Measurements from ENCODE around the gene TAOK1.

Gene TAOK1

GRCh38 chr17:29379084-29379991 is 10.8 kb upstream of the TAOK1 start:
- DNase-seq, result peak; percentile 47

- DNase-seq, result no peak
These were observed 6.5 kb upstream of the TAOK1 start for GRCh38 chr17:29383686-29384085.

GRCh38 chr17:29384901-29385300 is 5.3 kb upstream of the TAOK1 start:
- DNase-seq, result no peak

DNA sequence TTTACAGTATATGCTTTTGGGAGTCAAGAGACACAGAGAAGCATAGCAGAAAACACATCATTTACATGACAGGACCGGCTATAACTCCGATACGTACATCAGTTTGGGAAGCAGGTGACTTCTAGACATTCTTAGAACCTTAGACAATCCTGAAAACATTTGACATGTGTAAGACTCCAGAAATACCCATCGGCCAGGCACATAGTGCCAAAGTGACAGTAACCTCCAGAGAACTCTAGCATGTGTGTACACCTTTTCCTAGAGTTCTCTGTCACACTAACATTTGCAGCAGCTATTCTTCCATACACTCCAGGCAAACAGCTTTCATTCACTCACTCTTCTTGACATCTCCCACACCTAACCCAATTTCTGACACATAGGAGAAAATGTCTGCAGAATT is 3.4 kb upstream of the TAOK1 start:
- DNase-seq, result no peak

GRCh38 chr17:29388937-29389336 is 1.2 kb upstream of the TAOK1 start:
- no peak for DNase-seq

DNA sequence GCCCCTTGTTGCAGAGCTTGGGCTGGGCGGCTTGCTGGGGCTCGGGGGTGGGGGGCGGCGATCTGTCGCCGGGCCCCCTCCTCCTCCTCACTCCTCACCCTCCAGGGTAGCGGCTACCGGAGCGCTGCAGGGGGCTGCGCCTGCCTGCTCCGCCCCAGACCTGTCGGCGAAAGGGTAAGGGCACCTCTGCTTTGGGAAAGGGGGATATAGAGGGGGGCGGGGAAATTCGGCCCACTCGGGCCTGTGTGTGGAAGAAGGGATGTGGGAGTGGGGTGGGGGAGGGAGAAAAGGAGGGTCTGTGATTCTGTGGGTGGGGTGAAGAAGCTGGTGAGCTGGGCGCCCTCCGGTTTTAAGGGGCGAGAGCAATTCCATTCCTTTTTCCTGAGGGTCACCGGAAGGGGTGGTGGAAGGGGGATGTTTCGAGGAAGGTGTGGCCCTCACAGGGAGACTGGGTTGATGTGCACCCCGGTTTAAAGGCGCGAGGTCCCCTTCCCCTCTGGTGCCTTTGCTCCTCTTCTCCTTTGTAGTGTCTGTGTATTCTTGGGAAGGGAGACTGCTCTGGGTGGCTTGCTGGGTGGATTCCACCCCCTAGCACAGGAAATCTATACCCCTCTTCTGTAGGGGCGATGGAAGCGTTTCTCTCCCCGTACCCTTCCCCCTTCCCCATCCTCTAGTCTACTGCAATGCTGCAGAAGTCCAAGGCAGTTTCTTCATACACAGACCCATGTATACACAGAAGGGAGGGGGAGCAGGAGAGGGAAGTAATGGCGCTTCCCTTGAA is 878 bp downstream of the TAOK1 start:
- no peak for DNase-seq

GRCh38 chr17:29393436-29393835 is 3.3 kb downstream of the TAOK1 start:
- DNase-seq, result no peak

- no peak for DNase-seq
These were observed 4.6 kb downstream of the TAOK1 start for GRCh38 chr17:29394761-29395160.

DNA sequence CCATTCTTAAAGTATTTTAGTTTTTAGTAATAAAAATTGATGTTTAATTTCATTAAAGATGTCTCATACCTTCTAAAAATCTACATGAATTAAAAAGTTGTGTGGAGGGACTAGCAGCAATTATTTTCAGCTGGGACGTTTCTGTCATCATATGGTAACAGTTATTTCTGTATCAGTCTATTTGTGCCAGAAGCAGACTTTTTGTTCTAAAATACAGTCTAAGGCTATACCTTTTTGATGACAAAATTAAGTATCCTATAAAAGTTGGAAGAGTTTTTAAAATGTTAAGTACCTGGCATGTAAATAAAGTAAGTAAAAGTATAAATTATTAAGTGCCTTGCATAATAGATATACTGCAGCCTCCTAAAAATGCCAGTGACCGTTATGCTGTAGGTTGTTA is 5.9 kb downstream of the TAOK1 start:
- no peak for DNase-seq

GRCh38 chr17:29399634-29400033 is 9.5 kb downstream of the TAOK1 start:
- no peak for DNase-seq

DNA sequence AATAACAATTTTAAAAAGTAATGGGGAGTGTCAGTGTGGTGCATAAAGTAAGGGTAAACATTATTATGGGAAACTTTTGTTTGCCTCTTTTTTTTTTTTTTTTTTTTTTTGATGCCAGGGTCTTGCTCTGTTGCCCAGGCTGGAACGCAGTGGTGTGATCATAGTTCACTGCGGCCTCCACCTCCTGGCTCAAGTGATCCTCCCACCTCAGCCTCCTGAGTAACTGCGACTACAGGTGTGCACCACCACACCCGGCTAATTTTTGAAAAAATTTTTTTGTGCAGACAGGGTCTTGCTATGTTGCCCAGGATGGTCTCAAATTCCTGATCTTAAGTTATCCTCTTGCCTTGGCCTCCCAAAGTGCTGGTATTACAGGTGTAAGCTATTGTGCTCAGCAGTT is 10.7 kb downstream of the TAOK1 start:
- DNase-seq, result no peak

DNA sequence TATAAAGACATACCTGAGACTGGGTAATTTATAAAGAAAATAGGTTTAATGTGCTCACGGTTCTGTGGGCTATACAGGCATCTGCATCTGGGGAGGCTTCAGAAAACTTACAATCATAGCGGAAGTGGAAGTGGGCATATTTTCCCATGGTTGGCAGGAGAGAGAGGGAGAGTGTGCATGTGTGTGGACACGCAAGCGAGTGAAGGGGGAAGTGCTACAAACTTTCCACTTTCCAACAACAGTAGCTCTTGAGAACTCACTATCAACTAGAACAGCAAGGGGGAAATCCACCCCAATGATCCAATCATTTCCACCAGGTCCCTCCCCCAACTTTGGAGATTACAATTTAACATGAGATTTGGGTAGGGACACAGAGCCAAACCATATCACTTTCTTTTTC is 11.1 kb downstream of the TAOK1 start:
- no peak for DNase-seq

DNA sequence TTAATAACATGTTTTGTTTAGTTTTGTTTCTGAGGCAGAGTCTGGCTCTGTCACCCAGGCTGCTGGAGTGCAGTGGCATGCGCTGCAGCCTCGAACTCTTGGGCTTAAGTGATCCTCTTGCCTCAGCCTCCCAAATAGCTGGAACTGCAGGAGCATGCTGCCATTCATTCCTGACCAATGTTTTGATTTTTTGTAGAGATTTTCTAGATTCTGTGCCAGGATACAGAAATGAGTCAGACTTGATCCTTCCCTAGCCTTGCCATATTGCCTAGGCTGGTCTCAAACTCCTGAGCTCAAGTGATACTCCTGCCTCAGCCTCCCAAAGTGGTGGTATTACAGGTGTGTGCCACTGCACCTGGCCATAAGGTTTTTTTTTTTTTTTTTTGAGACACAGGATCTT is 17.7 kb downstream of the TAOK1 start:
- no peak for DNase-seq

DNA sequence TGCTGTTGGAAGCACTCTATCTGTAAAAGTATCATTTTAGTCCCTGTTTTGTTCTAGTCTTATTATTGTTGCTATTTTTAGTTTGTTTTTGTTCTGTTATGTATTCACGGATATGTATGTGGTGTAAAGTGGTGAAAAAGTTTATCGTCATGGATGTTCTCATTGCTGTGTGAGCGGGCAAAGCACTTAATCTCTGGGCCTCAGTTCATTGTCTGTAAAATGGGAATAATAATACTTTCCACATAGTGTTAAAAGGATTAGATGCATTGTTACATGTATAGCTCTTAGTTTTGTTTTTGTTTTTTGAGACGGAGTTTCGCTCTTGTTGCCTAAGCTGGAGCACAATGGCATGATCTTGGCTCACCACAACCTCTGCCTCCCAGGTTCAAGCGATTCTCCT is 19.8 kb downstream of the TAOK1 start:
- no peak for DNase-seq

DNA sequence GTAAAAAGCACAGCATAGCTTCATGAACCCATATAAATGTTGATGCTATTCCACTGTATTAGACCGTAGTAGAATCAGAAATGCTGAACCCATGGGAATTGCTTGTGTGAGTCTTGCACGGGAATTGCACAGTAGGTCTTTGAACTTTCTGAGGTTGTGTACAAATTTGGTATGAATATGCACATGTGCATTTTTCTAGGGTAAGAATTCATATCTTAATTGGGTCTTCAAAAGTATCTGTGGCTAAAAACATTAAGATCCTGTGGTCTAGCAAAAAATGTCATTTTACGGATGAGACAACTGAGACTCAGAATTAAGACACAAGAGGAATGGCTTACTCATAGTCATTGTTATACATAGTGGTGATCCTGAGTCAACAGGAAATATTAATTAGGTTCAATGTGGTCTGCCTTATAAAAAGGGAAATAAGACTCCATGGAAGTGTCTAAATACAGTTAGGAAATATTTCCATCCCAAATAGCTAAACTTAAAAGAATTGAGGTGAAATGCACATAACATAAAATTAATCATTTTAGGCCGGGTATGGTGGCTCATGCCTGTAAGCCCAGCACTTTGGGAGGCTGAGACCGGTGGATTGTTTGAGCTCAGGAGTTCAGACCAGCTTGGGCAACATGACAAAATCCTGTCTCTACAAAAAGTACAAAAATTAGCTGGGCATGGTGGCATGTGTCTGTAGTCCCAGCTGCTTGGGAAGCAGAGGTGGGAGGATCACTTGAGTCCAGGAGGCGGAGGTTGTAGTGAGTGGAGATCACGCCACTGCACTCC is 22.8 kb downstream of the TAOK1 start:
- DNase-seq, result no peak

DNA sequence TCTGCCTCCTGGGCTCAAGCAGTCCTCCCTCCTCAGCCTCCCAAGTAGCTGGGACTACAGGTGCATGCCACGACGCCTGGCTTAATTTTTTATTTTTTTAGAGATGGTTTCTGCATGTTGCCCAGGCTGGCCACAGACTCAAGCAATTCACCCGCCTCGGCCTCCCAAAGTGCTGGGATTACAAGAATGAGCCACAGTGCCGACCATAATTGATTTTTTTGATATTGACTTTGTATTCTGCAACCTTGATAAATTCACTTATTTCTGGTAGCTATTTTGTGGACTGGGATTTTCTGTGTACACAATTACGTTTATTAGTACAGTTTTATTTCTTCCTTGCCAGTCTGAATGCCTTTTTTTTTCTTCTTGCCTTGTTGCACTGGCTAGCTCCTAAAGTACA is 30.0 kb downstream of the TAOK1 start:
- DNase-seq, result no peak

GRCh38 chr17:29430275-29430674 is 40.1 kb downstream of the TAOK1 start:
- DNase-seq, result no peak

DNA sequence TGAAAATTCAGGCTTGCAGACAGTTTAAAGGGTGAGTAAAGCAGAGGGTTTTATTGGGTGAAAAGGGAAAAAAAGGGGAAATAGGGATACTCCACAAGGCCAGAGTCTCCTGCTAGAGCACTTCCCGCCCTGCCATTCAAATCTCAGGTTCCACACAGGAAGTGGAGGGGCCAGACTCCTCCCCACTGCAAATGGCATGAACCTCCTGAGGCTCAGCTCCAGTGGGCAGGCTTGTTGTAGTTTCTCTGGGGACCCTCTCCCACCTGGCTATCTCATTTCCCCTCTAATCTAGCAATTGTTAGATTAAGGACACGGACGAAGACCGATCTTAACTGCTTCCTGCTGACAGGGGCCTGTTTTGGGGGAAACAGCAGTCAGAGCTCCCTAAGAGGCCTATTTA is 43.4 kb downstream of the TAOK1 start:
- DNase-seq, result no peak

DNA sequence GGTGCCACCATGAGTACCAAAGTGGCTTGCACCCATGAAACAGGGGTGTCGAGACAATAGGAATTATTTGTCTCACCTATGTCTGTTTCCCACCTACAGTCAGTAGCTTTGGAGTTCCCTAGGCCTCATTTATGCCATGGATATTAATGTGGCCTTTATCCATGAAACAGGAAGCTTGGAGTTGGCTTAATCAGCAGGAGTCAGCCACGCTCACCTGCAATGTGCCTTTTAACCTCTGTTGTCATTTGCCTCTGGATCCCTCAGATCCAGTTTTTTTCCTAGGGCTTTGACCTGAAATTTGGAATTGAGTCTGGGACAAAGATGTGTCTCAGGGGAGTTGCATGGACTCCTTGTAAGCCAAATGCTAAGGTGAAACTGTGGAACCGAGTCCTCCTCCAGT is 44.4 kb downstream of the TAOK1 start:
- DNase-seq, result no peak

DNA sequence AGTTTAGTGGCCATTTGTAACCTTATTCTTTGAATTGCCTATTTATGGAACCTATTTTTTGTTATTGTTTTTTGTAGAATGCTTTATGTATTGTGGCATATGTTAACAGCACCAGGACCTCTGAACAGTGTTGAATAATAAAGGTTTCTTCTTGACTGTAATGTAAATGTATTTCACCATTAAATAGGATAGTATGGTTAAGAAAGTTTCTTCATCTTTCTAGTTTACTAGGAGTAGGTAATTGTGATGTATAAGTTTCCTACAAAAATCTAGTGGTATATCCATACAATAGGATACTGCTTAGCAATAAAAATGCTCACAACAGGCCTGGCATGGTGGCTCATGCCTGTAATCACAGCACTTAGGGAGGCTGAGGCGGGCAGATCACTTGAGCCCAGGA is 52.3 kb downstream of the TAOK1 start:
- DNase-seq, result no peak

GRCh38 chr17:29443041-29443739 is 53.0 kb downstream of the TAOK1 start:
- DNase-seq, result no peak

- DNase-seq, result no peak
These were observed 54.4 kb downstream of the TAOK1 start for GRCh38 chr17:29444589-29444988.

DNA sequence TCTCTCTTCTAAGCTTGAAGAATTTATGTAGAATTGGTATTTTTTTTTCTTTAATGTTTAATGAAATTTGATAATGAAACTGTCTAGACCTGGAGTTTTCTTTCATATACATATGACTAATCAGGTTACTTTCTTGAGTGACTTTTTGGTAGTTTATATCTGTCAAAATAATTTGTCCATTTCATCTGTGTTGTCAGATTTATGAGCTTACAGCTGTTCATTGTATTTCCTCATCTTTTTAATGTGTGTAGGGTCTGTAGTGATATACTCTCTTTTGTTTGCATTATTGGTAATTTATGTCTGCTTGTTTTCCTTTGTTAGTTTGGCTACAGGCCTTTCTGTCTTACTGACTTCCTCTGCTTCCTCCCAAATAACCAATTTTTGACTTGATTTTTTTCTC is 55.7 kb downstream of the TAOK1 start:
- DNase-seq, result no peak

All from COR-L47 (cell line).